HG03342 (cell line): ENCODE measurements around the gene KCNE4.
A peak's percentile ranks its signal among the peaks of the same experiment; 100 is the strongest.

ENCODE experiments used
- ATAC-seq: cut with Tn5 transposase; IDR thresholded peaks from one replicate; pipeline ENCODE4 v1.9.1; 2021; ENCODE audit warnings: mild to moderate bottlenecking, moderate library complexity; ENCODE audit not compliant: unreplicated experiment

Gene KCNE4, protein sequence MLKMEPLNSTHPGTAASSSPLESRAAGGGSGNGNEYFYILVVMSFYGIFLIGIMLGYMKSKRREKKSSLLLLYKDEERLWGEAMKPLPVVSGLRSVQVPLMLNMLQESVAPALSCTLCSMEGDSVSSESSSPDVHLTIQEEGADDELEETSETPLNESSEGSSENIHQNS

DNA sequence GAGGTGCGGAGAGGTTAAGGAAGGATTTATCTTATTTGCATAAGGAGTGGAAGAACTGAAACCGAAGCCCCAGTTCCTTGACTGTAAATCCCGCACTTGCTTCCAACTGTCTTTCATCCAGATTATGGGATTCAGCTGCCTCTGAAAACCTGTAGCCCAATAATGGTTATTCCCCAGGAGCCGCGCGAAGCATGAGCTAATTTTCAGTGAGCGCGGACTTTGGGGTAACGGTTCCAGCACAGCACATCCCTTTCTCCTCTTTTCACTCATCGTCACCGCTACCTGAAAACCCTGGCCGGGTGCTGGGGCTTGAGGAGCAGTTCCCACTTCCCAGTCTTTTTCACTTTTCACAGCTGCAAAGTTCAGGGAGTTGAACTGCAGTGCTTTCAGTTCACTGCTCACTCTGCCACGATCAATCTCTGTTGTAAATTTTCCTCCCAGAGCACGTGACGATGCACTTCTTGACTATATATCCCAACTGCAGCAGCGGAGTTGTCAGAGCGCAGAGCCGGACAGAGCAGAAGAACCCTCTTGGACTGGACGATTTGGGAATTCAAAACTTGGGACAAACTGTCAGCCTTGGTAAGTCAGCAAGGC lies at the start of gene KCNE4:
Gene KCNE4 (plus strand): TSS at position 498 of the 597 bp plus-strand sequence. CDS start 641 bp downstream, outside the sequence.
- no peak for ATAC-seq

DNA sequence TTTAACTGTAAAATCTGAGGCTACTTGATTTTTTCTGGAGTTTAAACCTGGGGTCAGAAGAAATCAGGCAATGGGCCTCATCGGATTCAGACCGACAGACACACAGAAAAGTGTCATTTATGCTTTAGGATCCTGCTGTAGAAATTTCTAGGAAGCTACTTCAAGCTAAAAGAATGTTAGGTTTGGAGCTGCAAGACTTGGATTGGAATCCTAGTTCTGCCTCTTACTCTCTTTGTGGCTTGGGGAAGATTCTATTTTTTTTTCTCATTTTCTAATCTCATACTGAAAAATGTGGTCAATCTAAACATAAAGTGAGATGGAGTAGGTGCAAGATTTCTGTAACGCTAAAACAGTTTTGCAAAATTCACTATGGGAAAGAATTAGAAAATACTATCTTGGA lies 48.8 kb upstream of the KCNE4 start:
- ATAC-seq = no peak

DNA sequence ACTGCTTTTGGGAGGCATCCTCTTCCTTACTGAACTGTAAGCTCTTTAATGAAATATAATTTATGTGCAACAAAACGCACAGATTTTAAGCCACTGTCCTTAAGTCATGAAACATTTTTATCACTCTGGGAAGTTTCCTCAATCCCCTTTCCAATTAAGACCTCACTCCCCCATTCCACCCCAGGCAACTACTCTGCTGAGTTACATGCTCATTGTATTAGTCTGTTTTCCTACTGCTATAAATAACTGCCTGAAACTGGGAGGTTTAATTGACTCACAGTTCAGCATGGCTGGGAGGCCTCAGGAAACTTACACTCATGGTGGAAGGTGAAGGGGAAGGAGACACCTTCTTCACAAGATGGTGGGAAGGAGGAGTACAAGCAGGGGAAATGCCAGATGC lies 46.5 kb upstream of the KCNE4 start:
- no peak for ATAC-seq

DNA sequence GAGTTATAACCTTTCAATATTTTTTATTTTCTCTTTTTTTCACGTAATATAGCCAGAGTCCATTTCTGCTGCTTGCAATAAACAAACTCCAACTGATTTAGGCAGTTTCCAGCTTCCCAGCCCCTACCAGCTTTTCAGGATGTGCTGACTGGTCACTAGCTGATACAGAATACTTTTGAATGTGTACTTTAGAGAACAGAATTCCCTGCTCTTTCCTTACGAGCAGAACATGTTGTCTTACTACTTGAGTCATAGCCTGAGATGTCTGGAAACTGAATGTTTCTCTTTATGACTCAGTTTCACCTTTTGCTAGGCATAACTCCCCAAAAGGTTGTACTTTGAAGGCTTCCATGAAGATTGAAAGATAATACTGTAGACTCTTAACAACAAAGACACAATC lies 44.5 kb upstream of the KCNE4 start:
- no peak for ATAC-seq

DNA sequence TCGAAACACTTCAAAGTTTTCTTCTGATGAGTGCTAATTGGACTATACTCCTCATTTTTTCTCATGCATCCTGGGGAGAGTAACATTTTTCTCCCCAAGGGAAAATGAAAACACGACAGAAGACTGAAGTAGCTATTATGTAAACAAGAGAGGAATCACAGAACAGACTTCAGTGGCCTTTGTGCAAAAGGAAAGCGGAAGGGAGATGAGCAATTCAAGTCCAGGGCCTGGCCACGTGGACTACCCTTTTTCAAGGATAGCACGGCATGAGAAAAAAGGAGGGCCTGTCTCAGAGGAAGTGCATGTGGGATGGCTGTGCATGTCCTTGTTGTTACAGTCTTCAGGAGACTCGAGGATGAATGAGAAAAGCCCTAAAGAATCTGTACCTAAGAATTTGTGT lies 43.8 kb upstream of the KCNE4 start:
- ATAC-seq = no peak

DNA sequence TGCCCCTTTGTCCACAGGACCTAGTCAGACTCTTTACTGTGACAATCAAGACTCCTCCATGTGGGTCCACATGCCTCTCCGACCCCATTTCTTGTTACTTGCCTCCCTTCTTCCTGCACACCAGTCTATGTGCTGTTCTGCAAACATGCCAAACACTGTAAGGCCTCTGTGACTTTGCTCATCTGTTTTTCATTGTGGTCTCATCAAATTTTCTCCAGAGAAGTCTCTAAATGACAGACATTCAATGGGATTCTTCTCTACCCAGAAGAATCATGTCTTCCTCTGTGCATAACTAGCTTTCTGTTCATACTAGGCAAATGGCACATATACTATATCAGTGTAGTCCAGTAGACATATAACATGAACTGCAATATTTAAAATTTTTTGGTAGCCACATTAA lies 43.0 kb upstream of the KCNE4 start:
- ATAC-seq = no peak

DNA sequence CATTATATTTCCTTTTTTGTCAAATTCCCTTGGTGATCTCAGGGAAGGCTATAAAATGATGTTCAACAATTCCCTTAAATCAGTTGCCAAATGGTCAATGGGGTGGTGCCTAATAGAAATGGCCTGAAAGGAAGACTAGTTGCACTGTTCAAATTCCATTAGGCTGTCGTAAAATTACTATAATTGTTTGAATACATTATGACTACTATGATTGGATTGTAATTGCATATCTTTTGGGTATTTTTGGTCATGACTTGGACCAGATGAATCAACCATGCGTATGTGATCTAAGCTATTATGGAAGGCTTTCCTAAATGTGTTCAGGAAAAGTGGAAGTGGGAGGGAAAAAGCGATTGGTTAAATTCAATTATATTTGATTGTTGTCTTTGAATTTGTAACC lies 41.3 kb upstream of the KCNE4 start:
- no peak for ATAC-seq

DNA sequence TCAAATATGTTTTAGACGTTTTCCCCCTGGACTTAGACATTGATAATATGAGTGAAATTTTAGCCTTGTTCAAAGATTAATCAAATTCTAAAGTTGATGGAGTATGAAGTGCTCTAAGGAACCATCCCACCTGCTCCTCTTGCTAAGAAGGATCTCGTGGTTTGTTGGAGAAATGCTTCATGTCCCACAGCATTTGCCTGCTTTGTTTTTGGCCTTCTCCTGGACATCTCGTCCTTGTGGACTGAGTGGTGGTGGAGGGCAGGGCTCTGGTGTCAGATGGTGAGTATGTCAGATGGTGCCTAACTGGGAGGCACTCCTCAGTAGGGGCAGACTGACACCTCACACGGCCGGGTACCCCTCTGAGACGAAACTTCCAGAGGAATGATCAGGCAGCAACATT lies 39.7 kb upstream of the KCNE4 start:
- ATAC-seq = no peak

DNA sequence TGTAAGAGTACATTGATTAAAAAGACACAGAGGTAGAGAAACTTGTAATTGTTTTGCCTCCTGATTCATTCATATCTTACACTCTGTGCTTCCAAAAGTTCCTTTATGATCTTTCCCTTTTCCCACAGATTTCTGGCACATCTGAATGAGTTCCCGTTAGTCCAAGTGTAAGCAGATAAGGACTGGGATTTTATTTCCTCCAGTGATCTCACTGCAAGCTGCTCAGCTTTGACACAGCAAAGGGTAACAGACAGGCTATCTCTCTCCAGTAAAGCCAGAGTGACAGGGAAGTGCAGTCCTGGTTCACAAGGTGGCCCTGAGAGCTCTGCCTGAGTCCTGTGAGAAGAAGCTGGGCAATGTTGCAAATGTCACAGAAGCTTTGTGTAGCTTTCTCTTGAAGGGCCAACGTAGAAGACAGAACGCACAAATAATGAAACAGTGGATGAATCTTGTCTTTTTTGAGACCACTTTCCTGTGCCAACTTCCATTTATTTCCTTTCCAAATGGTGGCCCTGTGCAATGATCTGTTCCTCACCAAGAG lies 32.5 kb upstream of the KCNE4 start:
- no peak for ATAC-seq

DNA sequence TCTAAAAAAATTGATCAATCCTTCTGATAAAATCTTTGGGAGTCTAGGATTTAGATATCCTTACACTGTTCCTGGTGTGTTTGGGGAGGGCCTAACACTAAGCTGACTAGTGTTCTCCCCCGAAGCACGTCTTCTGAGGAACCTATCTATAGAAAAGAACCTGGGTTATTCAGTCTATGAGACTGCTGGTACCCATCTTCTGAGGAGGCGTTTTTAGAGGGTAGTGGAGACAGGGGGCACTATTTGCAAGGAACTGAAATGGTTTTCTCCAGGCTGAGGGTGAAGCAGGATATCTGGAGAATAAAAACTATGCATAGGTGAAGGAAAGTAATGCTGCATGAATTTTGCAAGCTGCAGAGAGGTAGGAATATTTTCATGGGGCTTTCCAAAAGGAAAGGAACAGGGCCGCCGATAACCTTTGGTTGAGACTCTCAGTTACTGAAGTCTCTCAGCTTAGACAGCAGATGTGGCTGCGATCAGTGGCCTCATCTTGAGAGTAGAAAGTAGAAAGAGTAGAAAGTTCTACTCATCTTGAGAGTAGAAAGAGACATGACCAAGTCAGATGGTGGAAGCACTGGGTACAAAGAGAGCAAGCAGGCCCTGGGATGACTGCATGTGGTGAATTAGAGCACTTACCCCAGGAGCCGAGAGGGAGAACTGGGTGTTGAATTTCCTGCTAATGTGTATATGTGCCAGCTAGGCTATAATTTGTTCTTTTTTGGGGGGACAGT lies 31.8 kb upstream of the KCNE4 start:
- peak; percentile 99 for ATAC-seq

DNA sequence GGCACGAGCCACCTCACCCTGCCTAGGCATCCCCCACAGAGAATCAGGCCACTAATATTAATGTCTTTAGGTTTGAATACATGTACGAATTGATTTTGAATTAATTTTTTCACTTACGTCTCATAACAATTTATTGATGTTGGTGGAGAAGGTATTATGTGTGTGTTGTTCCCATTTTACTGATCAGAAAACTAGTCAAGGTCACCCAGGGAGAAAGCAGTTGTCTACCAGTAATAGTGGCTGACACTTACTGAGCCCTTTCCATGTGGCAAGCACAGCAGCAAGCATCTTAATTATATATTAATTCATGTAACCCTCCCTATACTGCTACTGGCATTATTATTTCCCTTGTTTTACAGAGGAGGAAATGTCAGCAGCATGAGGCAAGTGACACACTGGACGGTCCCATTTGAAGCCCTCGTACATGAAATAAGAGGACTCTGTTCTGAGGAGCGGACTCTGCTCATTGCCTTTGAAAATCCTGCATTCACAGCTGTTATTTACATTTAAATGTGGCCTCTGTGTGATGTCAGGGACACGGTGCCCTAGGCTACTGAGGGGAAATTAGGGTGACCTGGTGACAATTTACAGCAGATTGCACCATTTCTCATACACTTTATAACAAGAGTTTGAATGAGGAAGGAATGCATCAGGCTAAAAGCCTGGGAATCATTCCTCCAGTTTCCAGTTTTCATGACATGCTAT lies 30.9 kb upstream of the KCNE4 start:
- ATAC-seq = no peak

DNA sequence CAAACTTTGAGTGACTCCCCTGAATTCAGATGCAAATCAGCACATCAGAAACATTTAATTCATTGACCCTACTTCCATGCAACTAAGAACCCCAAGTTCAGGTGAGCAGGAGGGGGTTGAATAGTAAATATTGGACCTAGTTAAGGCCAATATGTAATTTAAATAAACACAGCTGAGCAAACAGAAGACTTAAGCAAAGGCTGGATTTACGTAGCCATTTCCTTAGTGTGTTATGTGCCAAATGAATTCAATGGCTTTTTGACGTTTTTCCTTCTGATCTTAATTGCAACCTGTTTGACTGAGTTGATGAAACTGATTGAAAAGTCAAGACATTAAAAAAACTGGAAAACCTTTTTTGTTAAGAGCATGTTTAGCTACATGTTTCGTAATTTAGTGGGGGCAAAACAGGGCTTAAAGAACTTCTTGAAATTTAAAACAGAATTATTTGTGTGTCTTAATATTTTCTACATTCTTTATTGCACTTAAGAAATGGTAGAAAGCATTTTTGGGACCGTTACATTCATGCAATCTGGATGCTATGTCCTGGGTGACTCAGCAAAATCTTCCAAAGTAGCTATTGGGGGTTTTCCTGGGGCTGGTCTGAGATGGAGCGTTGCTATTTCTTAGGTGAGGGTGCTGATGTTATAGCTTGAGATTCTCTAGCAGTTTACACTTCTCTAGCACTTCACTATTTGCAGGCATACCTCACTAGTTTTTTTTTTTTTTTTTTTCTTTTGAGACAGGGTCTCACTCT lies 25.5 kb upstream of the KCNE4 start:
- ATAC-seq = no peak

DNA sequence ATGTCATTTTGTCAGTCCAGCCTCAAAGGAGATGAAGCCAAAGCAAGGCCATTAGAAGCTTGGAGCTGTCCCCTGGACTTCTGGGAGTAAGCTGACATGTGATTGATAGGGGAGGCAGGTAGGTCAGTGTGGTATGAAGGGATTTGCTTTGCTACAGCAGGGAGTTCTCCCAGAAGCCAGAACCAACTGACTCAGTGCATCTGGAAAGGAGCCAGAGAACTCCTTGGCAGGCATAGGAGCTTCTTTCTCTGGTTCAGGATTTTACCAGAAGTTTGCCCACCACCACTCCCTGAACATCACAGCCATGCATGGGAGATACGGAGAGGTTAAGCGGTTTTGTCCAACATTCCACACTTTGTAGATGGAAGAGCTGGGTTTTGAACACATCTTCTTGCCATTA lies 24.5 kb upstream of the KCNE4 start:
- ATAC-seq = no peak

DNA sequence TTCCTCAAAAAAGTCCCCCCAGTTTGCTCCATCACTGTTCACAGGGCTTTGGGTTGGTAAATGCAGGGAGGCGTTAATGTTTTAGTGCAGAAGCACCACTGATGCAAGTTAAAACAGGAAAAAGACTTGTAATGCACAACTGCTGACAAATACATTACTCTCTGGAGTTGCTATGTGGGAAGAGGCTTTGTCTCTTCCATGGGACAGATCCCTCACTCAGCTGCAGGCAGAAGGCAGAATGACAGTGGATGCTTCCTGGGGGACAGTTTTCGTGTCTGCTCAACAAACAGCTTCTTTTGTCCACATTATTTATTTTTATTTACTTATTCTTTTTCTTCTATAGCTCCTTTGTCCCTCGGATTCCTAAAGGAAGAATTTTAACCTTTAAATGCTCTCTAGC lies 22.7 kb upstream of the KCNE4 start:
- no peak for ATAC-seq

DNA sequence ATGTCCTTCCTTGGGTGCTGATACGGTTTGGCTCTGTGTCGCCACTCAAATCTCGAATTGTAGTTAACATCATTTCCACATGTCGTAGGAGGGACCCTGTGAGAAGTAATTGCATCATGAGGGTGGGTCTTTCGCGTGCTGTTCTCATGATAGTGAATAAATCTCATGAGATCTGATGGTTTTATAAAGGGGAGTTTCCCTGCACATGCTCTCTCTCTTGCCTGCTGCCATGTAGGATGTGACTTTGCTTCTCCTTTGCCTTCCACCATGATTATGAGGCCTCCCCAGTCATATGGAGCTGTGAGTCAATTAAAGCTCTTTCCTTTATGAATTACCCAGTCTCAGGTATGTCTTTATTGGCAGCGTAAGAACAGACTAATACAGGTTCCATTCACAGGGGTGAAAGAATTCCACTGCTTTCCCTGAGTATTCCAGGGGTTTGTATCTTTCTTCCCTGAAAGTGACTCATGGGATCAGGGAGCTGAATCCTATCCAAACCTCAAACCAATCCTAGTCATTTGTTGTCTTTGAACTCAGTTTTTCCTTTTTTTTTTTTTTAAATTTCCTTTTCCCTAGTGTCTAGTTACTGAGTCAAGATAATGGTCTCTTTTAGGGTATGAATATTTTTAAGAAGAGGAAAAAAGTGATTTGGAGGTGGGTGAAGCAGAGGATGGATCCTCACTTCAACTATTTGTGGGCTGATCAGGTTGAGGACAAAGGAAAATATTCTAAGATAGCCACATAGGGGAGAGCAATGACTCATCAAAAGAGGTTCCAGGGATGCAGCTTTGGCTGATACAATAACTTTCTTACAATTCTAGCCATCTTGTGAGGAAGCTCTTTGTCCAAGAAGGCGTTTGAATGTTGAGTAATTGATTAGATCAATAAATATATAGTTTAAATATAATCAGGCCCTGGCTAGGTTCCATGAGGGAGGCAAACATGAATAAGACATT lies 19.5 kb upstream of the KCNE4 start:
- no peak for ATAC-seq

DNA sequence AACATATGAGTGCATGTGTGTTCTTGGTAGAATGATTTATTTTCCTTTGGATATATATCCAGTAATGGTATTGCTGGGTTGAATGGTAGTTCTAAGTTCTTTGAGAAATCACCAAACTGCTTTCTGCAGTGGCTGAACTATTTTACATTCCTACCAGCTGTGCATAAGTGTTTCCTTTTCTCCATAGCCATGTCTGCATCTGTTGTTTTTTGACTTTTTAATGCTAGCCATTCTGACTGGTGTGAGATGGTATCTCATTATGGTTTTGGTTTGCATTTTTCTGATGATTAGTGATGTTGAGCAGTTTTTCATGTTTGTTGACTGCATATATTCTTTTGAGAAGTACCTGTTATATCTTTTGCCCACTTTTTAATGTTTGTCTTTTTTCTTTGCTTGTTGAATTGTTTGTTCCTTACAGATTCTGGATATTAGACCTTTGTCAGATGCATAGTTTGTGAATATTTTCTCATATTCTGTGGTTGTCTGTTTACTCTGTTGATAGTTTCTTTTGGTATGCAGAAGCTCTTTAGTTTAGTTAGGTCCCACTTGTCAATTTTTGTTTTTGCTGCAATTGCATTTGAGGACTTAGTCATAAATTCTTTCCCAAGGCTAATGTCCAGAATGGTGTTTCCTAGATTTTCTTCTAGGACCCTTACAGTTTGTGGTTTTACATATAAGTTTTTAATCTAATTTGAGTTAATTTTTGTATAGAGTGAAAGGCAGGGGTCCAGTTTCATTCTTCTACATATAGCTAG lies 17.6 kb upstream of the KCNE4 start:
- no peak for ATAC-seq

DNA sequence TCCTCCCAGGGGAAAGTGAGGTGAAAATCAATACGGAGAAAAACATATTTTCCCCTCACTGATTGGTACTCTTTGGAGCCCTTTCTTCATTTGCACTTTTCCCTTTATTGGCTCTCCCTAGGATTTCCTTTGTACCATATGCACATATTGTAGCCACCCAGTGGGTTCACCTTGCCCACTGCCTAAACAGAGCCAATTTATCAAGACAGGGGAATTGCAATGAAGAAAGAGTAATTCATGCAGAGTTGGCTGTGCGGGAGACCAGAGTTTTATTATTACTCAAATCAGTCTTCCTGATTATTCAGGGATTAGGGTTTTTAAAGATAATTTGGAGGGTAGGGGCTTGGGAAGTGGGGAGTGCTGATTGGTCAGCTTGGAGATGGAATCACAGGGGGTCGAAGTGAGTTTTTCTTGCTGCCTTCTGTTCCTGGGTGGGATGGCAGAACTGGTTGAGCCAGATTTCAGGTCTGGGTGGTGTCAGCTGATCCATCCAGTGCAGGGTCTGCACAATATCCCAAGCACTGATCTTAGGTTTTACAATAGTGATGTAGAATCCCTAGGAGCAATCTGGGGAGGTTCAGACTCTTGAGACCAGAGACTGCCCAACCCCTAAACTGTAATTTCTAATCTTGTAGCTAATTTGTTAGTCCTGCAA lies 15.1 kb upstream of the KCNE4 start:
- ATAC-seq = no peak

DNA sequence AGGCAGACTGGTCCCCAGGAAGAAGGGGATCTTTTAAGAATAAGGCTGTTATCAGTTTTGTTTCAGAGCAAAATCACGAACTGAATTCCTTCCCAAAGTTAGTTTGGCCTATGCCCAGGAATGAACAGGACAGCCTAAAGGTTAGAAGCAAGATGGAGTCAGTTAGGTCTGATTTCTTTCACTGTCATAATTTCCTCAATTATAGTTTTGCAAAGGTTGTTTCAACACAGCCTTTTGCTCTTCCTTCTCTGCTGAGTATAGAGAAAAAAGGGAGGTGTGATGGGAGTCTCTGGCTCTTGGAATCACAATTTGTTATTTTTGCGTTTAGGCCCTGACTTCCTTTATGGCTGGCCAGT lies 14.6 kb upstream of the KCNE4 start:
- no peak for ATAC-seq

DNA sequence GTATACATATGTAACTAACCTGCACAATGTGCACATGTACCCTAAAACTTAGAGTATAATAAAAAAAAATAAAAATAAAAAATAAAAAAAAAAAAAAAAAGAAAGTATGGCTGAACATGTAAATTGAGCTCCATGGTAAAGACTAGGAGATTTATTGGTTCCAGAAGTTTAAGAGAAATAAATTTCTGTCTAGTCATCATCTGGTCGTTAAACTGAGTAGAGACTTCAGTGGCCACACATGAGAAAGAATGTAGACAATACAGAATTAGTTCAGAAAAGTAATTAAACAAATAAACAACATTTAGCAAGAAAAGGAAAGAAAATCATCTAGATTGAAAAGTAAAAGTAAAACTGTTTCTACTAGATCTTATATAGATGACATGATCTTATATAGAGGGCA lies 12.4 kb upstream of the KCNE4 start:
- ATAC-seq = no peak
